22Rv1 (cell line): Measurements from ENCODE around the gene TMEM91.

Experiments
- ZFX ChIP-seq: fragments of 450-650 bp; IDR thresholded peaks from 2 replicates; pipeline ENCODE4 v1.6.1; 2017; ENCODE audit warnings: antibody characterized with exemption, borderline replicate concordance
- TF ChIP-seq, protein P1 (sequence below): fragments of 450-650 bp; IDR thresholded peaks from 2 replicates; pipeline ENCODE4 v1.5.1; 2017; ENCODE audit warnings: mild to moderate bottlenecking

DNA sequence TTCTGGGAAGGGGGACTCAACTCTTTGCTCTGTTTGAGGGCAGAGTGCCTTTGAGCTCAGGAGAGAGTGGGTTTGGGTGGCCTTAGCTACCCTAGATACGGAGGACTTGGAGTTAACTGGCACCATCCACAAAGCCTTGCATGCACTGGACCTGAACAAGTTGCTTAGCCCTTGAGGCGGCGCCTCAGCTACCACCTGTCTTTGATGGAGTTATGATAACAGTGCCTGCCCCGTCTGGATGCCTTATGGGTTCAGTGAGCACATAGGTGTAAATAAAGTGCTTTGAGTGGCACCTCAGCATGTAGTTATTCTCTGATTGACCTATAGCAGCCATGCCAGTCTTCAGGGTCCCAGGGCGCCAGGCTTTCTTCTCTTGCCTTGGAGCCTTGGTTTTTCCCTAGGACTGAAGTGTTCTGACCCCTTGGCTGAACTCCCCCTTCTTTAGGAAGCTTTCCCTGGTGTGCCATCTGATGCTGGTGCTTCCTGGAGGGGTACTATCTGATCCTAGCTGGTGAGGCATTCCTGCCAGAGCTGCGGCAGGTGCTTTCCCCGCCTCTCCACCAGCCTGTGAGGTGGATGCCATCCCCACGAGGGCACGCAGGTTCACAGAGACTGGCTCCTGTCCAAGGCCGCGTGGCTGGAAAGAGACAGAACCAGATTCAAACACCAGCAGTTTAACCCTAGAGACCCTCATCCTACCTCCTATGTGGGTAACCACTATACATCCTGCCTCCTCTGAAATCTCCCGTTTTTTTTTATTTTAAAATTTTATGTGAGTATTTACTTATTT is 27.0 kb downstream of the TMEM91 start:
- TF ChIP-seq, protein P1, sequence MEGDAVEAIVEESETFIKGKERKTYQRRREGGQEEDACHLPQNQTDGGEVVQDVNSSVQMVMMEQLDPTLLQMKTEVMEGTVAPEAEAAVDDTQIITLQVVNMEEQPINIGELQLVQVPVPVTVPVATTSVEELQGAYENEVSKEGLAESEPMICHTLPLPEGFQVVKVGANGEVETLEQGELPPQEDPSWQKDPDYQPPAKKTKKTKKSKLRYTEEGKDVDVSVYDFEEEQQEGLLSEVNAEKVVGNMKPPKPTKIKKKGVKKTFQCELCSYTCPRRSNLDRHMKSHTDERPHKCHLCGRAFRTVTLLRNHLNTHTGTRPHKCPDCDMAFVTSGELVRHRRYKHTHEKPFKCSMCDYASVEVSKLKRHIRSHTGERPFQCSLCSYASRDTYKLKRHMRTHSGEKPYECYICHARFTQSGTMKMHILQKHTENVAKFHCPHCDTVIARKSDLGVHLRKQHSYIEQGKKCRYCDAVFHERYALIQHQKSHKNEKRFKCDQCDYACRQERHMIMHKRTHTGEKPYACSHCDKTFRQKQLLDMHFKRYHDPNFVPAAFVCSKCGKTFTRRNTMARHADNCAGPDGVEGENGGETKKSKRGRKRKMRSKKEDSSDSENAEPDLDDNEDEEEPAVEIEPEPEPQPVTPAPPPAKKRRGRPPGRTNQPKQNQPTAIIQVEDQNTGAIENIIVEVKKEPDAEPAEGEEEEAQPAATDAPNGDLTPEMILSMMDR = no peak
- TF ChIP-seq ZFX = no peak
